ENCODE results near the gene LHX3.

LHX3 gene

GRCh38 chr9:136228107-136228875, 23.4 kb upstream of the LHX3 start:
- in situ Hi-C loops (cut with MboI; ENCODE audit: low sequenced_read_pairs): no loop called here

GRCh38 chr9:136226680-136227407, 21.9 kb upstream of the LHX3 start:
- in situ Hi-C loops (cut with MboI; ENCODE audit: low sequenced_read_pairs): no loop called here

- in situ Hi-C loops (cut with MboI; ENCODE audit: low sequenced_read_pairs): no loop called here
Measured at GRCh38 chr9:136225748-136226679, 21.1 kb upstream of the LHX3 start.

- in situ Hi-C loops (cut with MboI; ENCODE audit: low sequenced_read_pairs): no loop called here
Measured at GRCh38 chr9:136225366-136225747, 20.4 kb upstream of the LHX3 start.

GRCh38 chr9:136223871-136224640, 19.1 kb upstream of the LHX3 start:
- in situ Hi-C loops (cut with MboI; ENCODE audit: low sequenced_read_pairs): no loop called here

GRCh38 chr9:136222906-136223285, 18.0 kb upstream of the LHX3 start:
- in situ Hi-C loops (cut with MboI; ENCODE audit: low sequenced_read_pairs): no loop called here

GRCh38 chr9:136222166-136222905, 17.4 kb upstream of the LHX3 start:
- in situ Hi-C loops (cut with MboI; ENCODE audit: low sequenced_read_pairs): no loop called here

- in situ Hi-C loops (cut with MboI; ENCODE audit: low sequenced_read_pairs): no loop called here
Measured at GRCh38 chr9:136220017-136220729, 15.2 kb upstream of the LHX3 start.

GRCh38 chr9:136219276-136219675, 14.3 kb upstream of the LHX3 start:
- in situ Hi-C loops (cut with MboI; ENCODE audit: low sequenced_read_pairs): no loop called here

- in situ Hi-C loops (cut with MboI; ENCODE audit: low sequenced_read_pairs): no loop called here
Measured at GRCh38 chr9:136218673-136219072, 13.7 kb upstream of the LHX3 start.

- in situ Hi-C loops (cut with MboI; ENCODE audit: low sequenced_read_pairs): no loop called here
Measured at GRCh38 chr9:136218271-136218670, 13.3 kb upstream of the LHX3 start.

GRCh38 chr9:136216541-136217244, 11.8 kb upstream of the LHX3 start:
- in situ Hi-C loops (cut with MboI; ENCODE audit: low sequenced_read_pairs): no loop called here

- in situ Hi-C loops (cut with MboI; ENCODE audit: low sequenced_read_pairs): no loop called here
Measured at GRCh38 chr9:136213733-136214132, 8.8 kb upstream of the LHX3 start.

GRCh38 chr9:136212345-136212950, 7.5 kb upstream of the LHX3 start:
- in situ Hi-C loops (cut with MboI; ENCODE audit: low sequenced_read_pairs): no loop called here

GRCh38 chr9:136211441-136212344, 6.8 kb upstream of the LHX3 start:
- in situ Hi-C loops (cut with MboI; ENCODE audit: low sequenced_read_pairs): no loop called here

- in situ Hi-C loops (cut with MboI; ENCODE audit: low sequenced_read_pairs): no loop called here
Measured at GRCh38 chr9:136211006-136211405, 6.1 kb upstream of the LHX3 start.

GRCh38 chr9:136210276-136210675, 5.3 kb upstream of the LHX3 start:
- in situ Hi-C loops (cut with MboI; ENCODE audit: low sequenced_read_pairs): no loop called here

All from hTERT RPE-1 (cell line).